ENCODE data around the gene HECW1.
"Not testable (repeated sequence)": the region's sequence is repeated elsewhere in the genome, so short reads cannot be mapped to it uniquely, and the experiment has no call there.

The HECW1 gene

DNA sequence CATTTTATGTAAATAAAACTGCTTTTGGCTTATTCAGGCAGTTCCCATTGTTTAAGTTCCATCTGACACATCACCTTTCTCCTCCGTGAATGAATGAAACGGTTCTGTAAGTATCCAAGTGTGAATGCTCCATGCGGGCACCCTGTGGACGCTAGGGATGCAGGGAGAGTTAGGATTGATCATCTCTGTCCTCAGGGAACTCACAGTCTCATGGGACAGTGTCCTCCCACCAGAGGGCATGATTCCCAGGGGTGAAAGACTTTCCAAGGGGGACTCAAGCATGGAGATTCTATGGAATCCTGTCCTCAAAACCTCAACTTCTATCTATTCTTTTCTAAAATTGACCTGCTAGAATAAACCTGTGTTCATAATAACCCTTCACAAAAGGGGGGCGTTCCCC, 98.8 kb downstream of the HECW1 start:
- no peak for DNase-seq

DNA sequence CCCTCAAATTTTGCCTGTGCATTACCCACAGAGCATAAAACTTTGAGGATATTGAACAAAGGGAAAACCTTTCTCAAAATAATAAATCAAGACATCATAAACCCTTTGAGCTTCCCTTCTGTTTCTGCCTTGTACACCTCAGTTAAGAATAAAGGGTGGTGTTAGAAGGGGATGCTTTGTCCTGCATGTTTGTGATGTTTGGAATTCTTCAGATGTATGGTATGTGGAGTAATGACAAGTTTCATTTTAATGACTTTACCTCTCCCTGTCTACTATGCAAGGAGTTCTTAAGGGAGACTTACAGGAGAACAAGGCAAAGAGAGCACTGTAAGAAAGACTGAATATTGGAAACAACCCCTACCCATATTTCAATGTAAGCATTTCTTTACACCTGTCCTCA, 99.2 kb downstream of the HECW1 start:
- no peak for DNase-seq

DNA sequence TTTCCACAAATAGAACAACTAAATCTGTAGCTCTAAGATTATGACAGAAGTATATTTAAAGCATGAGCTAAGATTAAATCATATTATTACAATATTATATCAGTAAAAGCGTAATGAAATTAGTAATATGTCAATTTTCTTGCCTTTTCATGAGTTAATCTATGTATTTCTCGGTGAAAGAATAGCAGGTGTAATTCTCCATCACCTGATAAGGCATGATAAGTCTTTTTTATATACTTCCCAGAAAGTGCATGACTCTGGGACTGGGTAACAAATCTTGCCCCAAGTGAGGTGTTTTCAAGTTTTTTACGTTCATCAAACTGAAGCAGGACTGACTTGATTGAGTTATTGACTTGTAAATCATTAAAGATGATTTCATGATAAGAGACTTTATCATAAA, 100.5 kb downstream of the HECW1 start:
- DNase-seq, result no peak

DNA sequence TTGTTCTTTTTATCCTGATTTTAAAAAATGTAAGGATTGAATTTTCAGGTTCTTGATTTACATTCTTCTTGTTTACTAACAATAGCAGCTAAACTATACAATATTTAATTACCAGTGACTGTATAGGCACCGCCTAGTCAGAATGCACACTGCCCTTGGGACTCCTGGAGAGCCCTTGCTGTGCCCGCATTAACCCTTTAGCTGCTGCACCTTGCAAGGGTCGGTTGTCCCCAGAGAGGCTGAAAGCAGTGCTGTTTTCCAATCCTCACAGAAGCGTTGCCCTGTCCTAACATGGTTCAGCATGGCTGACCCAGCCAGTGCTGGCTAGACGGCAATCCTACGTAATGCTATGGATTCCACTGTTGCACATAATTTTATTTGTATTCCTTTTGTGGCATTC, 102.6 kb downstream of the HECW1 start:
- DNase-seq, result no peak

DNA sequence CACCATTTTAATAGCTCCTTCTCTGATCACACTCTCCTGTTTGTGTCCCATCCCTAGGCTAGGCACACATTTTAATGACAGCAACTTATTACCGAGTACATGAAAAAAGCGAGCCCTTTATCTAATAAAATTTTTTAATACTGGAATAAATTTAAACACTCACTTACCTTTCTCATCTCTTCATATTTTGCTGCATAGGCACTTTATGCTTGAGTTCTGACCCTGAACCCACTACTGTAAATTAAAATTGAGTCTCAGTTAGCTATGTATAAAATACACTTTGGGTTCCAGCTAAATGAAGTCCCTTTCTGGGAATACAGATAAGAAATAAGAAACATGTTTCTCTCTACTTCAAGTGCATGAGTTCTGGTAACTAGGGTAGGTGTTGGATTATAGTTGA, 104.6 kb downstream of the HECW1 start:
- DNase-seq, result no peak

DNA sequence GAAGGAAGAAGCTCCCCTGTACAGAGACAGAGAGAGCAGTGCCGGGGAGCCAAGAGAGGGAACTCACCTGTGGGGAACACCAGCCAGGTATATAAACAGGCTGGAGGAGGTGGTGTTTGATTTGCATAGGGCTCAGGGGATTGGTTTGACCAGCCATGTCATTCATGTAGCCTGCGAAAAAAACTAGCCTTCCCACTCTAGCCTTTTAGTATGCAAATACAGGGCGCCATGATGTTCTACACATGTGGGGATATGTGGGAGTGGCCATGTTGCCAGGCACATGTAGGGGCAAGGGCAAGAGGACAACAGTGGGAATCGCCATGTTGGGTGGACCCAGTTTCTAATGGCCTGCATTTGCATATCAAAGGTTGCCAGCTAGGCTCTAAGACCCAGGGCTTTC, 106.5 kb downstream of the HECW1 start:
- DNase-seq, result not testable (repeated sequence)

DNA sequence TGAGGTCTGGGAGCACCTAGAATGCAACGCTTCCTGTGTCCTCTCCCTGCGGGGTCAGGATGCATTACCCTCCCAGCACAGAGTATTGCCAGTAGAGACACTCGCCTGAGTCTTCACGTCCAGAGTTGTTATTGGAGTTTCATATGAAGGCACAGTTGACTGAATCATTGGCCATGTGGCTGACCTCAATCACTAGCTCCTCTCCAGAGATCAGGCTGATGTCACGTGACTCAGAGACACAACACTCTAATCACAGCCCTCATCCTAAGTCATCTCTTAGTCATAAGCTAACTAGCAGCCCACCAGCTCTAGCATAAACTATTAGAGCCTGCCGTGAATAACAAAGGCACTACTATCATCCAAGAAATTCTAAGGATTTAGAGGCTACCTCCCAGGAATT, 107.8 kb downstream of the HECW1 start:
- no peak for DNase-seq

DNA sequence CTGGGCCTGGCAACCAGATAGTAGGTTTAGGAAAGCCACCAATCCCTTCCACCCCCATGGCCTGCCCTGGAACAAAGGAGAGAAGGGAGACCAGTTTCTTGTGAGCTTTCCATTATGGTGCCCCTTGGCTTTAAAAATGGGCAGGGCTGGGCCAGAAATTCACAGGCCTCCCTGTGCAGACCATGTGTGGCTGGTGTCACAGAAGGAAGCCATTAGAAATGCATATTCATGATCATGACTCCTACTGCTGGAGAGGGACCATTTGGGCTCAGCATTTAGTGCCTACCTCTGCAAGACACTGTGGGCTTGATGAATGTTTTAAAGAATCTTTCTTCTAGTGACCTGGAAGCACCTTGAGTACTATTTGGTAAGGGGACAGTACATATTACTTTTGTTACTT, 108.3 kb downstream of the HECW1 start:
- no peak for DNase-seq

DNA sequence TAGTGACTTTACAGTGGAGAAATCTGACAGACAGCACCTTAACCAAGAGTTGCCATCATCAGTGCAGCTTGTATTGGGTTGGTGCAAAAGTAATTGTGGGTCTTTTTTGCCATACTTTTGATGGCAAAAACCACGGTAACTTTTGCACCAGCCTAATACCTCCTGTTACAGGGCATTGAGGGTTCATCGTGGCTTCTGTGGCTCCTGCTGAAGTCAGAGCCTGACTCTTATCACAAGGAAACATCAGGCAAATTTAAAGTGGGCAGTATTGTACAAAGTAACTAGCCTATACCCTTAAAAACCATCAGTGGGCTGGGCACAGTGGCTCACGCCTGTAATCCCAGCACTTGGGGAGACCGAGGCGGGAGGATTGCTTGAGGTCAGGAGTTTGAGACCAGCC, 117.4 kb downstream of the HECW1 start:
- DNase-seq, result no peak

DNA sequence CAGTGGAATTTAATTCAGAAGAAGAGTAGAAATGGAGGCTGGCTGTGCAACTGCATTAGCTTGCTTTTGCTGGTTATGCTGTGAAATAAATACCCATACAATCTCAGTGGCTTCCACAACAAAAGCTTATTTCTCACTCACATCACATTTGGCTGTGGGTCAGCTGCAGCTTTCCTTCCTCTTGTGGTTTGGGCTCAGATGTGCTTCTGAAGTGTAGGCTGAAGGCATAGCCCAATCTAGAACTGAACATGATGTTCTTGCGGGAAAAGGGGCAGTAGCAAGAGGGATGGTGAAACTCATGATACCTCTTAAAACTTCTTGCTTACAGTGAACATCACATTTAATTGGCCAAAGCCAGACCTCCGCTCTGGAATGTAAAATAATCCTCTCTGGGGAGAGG, 119.9 kb downstream of the HECW1 start:
- DNase-seq, result no peak

DNA sequence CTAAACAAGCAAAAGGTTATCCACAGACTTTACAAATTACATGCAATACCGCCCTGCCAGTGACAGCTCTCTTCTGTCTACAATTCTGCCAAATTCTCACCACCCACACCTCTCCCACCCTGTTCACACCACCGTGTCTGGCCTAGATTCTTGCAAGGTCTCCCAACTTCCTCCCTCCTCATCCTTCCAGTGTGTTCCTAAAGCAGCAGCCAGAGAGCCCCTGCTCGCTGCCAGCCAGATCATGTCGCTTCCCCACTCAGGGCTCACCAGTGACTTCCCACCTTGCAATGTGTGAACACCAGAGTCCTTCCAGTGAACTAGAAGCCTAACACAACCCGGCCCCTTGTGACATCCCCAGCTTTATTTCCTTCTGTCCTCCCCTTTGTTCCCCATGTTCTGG, 121.6 kb downstream of the HECW1 start:
- DNase-seq, result no peak

DNA sequence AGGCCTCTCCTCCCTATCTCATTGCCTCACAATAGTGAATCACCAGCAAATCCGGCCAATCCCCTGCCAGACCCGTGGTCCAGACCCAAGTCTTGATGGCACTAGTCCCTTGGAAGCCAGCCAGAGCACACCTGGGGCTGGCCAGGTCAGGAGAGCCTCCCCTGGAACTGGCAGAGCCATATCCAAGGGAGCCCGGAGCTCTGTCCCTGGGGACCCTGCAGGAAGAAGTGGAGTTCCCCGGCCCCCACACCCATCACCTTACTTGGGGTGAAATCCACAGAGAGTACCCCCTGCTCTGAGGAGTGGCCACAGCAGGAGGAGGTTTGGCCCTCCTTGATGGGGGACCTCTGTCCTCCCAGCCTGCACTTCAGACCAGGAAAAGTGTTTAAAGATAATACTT, 122.5 kb downstream of the HECW1 start:
- no peak for DNase-seq

DNA sequence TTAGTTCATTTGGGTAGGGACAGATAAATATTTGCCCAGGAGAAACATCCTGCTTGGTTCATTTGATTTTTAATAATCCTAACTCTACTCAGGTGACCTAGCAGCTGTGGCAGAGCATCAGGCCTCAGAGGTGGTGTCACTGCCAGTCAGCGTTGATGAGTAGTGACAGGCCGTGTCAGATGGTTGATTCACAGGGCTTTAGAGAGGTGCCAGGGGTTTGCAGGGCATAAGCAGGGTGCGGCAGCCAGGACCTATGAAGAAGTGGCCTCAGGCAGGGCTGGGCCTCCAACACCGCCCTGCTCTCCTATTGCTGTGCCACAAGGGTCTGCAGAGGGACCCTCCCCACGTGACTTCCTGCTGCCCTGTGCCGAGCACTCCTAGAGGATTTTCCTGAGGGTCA, 128.1 kb downstream of the HECW1 start:
- DNase-seq, result no peak

DNA sequence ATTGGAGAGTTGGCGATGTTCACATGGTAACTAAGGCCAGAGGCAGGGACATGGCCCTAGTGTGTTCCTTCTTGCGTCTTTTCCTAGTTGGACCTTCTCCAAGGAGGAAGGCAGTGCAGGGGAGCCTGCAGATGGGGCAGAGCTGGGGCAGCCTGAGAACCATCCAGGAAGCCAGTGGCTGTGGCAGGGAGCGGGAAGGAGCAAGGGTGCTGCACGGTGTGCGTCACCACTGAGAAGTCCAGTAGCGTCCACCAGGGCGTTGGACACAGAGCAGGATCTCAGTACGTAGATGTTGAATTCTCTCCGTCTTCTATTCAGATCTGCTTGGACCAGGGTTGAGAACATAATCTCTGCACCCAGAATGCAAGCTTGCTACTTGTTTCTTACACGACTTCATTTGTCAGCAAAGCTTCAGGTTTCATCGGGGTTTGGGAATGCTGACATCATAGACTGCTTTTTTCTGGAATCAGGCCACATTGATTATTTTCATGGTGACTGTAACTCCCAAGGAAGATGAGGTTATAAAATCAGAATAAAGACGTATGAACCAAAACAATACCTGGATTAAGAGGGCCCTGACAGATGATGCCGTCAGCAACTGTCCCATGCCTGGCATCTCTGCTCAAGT, 130.3 kb downstream of the HECW1 start:
- no peak for DNase-seq

DNA sequence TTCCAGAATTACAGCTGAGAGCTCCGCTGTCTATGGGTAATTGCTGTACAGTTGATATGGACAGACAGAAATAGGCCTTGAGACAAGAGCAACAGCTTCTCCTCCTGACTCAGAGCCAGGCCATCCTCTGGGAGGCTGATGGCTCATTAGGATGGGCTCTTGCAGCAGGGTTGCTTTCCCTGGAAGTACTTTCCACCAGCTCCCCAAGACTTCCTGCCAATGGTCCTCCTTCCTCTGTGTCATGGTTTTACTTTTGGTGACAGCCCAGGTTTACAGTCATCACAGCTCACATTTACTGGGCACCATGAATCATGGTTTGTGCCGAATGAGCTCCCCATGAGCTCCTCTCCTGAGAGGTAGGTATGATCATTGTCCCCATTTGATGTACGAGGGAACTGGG, 131.8 kb downstream of the HECW1 start:
- DNase-seq, result no peak

DNA sequence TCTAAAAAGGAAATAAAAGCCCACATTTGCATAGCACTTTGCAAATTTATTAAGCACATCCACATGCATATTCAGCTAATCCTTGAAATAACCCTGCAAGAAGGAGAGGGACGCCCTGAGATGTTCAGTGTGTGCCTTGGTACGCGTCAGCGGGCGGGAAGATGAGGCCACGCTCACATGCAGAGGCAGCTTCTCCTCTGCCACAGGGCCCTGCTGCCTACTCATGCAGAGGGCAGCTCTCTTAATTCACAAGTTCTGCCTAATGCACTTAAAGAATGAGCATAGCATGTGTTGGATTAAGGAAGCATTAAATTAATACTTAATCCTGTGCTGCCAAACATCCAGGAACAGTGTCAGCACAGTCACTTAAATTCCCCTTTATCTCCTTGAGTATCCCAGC, 132.3 kb downstream of the HECW1 start:
- DNase-seq, result no peak

DNA sequence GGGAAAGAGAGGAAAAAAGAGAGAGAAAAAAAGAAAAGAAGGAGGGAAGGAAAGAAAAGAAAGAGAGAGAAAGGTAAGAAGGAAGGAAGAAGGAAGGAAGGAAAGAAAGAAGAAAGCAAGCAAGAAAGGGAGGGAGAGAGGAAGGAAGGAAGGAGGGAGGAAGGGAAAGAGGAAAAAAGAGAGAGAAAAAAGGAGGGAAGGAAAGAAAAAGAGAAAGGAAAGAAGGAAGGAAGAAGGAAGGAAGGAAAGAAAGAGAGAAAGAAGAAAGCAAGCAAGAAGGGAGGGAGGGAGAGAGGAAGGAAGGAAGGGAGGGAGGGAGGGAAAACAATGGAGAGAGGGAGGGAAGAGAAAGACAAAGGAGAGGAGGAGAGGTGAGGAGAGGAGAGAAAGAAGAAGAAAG, 135.3 kb downstream of the HECW1 start:
- no peak for DNase-seq

DNA sequence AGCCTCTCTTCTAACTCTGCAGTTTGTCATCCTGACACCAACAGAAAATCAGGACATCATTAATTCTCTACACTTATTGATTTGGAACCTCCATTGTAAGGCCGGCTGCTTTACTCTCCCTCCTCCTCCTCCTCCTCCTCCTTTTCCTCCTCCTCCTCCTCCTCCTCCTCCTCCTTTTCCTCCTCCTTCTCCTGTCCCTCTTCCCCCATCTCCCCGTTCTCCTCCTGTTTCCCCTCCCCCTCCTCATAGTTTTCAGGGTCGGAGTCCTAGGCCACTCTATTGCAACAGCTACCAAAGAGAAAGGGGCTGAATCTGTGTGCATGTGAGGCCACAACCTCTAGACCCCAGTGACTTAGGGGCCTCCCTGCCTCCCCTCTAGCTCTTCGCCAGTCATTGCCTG, 136.1 kb downstream of the HECW1 start:
- DNase-seq, result no peak

DNA sequence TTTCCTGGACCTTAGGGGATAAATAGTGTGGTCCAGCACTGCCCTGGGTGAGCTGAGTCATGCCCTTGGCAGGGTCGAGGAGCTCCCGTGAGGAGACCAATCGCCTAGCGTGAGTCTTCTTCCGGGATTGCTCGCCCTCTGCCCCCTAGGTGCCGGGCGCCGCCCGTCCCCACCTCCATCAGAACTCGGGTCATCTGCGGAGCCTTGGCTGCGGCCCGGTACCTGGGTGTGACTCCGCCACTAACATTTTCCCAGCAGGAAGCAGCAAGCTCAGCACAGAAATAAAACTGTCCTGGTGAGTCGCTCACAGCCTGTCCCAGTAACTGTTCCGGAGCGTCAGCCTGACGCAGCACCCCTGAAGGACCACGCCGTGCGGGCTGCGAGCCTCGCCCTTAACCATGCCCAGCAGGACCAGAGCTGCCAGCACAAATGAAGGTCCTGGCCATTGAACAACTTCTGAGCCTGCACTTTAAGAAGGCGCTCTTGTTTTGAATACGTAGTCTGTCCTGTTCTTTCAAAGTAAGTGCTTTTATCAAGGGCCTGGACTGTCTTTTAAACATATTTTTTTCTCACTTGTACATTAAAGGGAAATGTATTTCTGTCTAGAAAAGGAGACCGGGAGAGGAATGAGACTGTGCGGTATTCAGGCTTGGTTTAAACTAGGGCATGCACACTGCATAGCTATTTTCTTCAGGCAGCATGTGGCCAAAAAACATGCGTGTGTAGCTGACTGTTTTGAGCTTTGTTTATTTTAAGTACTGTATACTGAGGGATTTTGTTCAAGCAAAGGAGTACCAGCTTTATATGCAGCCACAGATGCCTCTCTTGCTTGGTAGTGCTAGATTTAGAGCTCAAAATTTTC, 136.7 kb downstream of the HECW1 start:
- no peak for DNase-seq

DNA sequence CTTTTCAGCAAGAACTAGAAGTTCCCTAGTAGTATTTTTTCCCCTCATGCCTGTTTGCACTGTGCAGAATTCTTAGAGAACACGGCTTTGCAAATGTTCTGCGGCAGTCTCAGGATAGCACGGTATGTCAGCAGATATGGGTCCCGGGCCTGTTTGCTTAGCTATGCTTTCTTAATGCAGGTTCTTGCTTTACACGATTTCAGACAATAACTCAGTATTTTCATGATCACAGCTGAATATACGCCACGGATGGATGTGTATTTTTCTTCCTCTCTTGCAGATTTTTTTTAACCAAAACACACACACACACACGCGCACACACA, 137.3 kb downstream of the HECW1 start:
- DNase-seq, result no peak

DNA sequence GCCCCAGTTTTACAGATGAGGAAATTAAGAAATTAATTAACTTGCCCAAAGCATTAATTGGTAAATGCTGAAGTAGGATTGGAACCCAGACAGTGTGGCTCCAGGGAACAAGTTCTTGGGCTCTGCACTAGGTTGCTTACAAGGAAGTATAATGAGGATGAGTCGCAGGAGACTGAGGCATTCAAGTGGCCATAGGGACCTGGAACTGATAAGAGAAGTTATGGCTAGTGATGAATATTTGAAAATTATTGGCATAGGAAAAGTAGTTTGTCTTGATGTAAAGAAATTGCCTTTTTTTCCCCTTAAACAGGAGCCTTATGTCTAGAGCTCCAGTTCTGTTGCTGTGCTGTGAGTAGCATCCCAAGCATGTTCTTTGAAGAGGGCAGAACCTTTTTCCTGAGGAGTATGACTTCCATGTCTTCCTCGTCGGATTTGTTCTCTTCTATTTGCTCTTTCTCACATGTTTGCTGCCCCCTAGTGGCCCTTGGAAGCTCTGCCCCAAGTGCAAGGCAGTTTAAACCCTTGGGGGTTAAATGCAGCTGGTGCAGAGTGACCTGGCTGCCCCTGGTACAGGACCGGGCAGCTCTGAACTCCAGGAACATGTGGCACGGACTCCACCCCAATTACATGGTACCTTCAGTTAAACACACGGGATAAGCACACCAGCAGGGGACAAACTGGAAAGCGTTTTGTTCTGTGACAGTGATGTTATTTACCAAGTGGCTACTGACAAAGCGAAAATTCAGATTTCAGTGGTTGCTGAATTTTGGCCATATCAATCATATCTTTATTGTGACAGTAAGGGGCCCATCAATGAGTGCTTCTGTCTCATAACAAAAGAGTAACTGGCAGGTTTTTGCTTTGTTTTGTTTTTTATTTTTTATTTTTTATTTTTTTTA, 148.8 kb downstream of the HECW1 start:
- peak; percentile 50 for DNase-seq

DNA sequence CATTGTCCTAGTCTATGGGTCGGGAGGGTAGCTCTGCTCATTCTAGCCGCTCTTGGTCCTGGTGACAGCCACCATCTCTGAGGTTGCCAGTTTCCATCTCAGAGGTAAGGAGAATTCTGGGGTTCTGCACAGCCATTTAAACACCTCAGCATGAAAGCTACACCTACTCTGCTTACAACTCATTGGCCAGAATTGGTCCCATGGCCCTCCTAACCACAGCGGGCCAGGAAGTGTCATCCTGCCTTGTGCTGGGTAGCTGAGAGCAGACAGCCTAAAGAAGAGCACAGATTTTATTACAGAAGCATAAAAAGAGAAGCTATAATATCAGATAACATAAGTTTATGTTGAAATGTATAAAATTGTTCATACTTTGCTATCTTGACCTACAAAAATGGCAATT, 152.7 kb downstream of the HECW1 start:
- DNase-seq, result no peak

DNA sequence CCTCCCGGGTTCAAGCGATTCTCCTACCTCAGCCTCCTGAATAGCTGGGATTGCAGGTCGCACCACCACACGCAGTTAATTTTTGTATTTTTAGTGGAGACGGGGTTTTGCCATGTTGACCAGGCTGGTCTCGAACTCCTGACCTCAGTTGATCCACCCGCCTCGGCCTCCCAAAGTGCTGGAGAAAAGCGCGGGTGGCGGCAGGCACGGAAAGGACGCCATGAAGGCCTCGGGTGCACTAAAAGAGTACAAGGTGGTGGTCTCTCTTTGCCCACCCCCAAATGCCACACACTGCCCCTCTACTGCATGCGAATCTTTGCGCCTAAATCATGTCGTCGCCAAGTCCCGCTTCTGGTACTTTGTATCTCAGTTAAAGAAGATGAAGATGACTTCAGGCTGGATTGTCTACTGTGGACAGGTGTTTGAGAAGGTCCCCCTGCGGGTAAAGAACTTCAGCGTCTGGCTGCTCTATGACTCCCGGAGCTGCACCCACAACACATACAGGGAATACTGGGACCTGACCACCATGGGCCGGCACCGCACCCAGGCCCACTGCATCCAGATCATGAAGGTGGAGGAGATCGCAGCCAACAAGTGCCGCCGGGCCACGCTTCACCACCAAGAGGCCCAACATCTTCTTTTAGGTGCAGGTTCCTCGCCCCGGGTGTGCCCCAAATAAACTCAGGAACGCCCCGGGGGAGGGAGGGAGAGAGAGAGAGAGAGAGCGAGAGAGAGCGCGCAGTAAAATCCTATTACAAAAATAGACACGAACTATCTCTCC, 161.7 kb downstream of the HECW1 start:
- no peak for DNase-seq
